Choroid plexus epithelial cell (primary cell): Measurements from ENCODE around the gene NGEF.

ENCODE experiments used
- DNase-seq: peaks from one replicate; pipeline ENCODE4 v3.0.0-alpha.2; 2010; ENCODE audit warnings: low read depth
- H3K4me3 ChIP-seq: 2 replicates; pipeline ENCODE4 v1.5.1; 2011; ENCODE audit warnings: low read depth, mild to moderate bottlenecking, control low read depth, low read length, moderate library complexity
- CTCF ChIP-seq: conservative IDR thresholded peaks from 2 replicates; pipeline ENCODE4 v1.5.1; 2011; ENCODE audit warnings: low read depth, mild to moderate bottlenecking, control low read depth, inconsistent platforms, low read length, moderate library complexity

NGEF gene

GRCh38 chr2:232963913-232964312 lies 49.1 kb downstream of the NGEF start:
- no peak for TF ChIP-seq CTCF
- no peak overlapping the region for H3K4me3 ChIP-seq
- DNase-seq: no peak

- TF ChIP-seq CTCF: no peak
- no peak overlapping the region for H3K4me3 ChIP-seq
- DNase-seq: no peak
Measured at GRCh38 chr2:232960862-232961261, 52.2 kb downstream of the NGEF start.

GRCh38 chr2:232959139-232959538 lies 53.9 kb downstream of the NGEF start:
- H3K4me3 ChIP-seq: no peak overlapping the region
- no peak for TF ChIP-seq CTCF
- DNase-seq: no peak

GRCh38 chr2:232957657-232958090 lies 55.4 kb downstream of the NGEF start:
- DNase-seq: no peak
- TF ChIP-seq CTCF: no peak
- H3K4me3 ChIP-seq: no peak overlapping the region

- no peak for DNase-seq
- no peak for TF ChIP-seq CTCF
Measured at GRCh38 chr2:232955856-232956255, 57.2 kb downstream of the NGEF start.

GRCh38 chr2:232954691-232955090 lies 58.4 kb downstream of the NGEF start:
- H3K4me3 ChIP-seq: no peak overlapping the region
- TF ChIP-seq CTCF: no peak

More at GRCh38 chr2:232955856-232956255, 57.2 kb downstream of the NGEF start:
- no peak overlapping the region for H3K4me3 ChIP-seq

GRCh38 chr2:232951891-232952290 lies 61.2 kb downstream of the NGEF start:
- H3K4me3 ChIP-seq: no peak overlapping the region
- no peak for DNase-seq
- TF ChIP-seq CTCF: no peak

More at GRCh38 chr2:232954691-232955090, 58.4 kb downstream of the NGEF start:
- no peak for DNase-seq
